ENCODE results near the gene S100Z. TPM values are rescaled to one million over a fixed set of nuclear protein-coding genes. Genes with fewer than 3 reads are reported as not detected.
"Not testable (repeated sequence)": the region's sequence is repeated elsewhere in the genome, so short reads cannot be mapped to it uniquely, and the experiment has no call there.

S100Z gene
- total RNA-seq, 4 donors from 2014 or later, result 11.6 TPM; not detected in 3

- Histone ChIP-seq H3K9me3 (no peaks in the 10 kb centered on the region), H3K4me1 (no peaks in the 10 kb centered on the region), H3K36me3 (no peaks in the 10 kb centered on the region), H3K27ac (no peak overlapping the region), H3K27me3 (no peaks in the 10 kb centered on the region), H3K4me3 (no peak overlapping the region)
- TF ChIP-seq, protein P1, sequence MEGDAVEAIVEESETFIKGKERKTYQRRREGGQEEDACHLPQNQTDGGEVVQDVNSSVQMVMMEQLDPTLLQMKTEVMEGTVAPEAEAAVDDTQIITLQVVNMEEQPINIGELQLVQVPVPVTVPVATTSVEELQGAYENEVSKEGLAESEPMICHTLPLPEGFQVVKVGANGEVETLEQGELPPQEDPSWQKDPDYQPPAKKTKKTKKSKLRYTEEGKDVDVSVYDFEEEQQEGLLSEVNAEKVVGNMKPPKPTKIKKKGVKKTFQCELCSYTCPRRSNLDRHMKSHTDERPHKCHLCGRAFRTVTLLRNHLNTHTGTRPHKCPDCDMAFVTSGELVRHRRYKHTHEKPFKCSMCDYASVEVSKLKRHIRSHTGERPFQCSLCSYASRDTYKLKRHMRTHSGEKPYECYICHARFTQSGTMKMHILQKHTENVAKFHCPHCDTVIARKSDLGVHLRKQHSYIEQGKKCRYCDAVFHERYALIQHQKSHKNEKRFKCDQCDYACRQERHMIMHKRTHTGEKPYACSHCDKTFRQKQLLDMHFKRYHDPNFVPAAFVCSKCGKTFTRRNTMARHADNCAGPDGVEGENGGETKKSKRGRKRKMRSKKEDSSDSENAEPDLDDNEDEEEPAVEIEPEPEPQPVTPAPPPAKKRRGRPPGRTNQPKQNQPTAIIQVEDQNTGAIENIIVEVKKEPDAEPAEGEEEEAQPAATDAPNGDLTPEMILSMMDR (IDR thresholded peaks at IDR 0.05), result no peak
- no peak for TF ChIP-seq POLR2A (IDR thresholded peaks at IDR 0.05)
- DNase-seq, result no peak
Measured at GRCh38 chr5:76893294-76893693, 43.5 kb downstream of the S100Z start.

DNA sequence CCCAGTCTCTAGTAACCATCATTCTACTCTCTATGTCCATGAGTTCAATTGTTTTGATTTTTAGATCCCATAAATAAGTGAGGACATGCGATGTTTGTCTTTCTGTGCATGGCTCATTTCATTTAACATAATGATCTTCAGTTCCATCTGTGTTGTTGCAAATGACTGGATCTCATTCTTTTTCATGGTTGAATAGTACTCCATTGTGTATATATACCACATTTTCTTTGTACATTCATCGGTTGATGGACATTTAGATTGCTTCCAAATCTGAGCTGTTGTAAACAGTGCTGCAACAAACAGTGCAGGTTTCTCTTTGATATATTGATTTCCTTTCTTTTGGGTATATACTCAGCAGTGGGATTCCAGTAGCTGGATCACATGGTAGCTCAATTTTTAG is 46.4 kb downstream of the S100Z start:
- Histone ChIP-seq H3K4me3 (no peak overlapping the region), H3K27me3 (no peaks in the 10 kb centered on the region), H3K4me1 (no peaks in the 10 kb centered on the region), H3K36me3 (no peaks in the 10 kb centered on the region), H3K9me3 (peaks cover 0 to 3% (median 0%) of the 10 kb centered on the region in 4 donors), H3K27ac (no peak overlapping the region)
- DNase-seq, result no peak
- TF ChIP-seq, protein P1 (IDR thresholded peaks at IDR 0.05), result no peak
- TF ChIP-seq POLR2A (IDR thresholded peaks at IDR 0.05), result no peak

DNA sequence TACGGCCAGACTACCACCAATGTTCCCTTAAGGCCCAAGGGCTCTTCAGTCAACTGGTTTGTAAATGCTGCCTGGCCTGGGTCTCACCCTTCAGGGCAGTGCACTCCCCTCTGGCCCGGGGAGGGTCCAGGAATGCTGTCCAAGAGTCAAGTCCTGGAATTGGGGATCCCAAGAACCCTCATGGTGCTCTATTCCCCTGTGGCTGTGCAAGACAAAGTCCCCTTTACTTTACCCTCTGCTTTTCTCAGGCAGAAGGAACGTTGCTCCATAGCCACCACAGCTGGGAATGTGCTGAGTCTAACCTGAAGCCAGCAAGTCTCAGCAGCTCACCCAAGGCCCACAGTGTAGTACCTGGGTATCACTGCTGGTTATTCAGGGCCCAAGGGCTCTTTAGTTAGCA is 51.7 kb downstream of the S100Z start:
- Histone ChIP-seq H3K27me3 (no peaks in the 10 kb centered on the region), H3K27ac (no peak overlapping the region), H3K36me3 (no peaks in the 10 kb centered on the region), H3K9me3 (peaks cover 0 to 7% (median 3%) of the 10 kb centered on the region in 4 donors), H3K4me1 (no peaks in the 10 kb centered on the region), H3K4me3 (no peak overlapping the region)
- TF ChIP-seq, protein P1 (IDR thresholded peaks at IDR 0.05), result no peak
- no peak for TF ChIP-seq POLR2A (IDR thresholded peaks at IDR 0.05)
- no peak for DNase-seq

DNA sequence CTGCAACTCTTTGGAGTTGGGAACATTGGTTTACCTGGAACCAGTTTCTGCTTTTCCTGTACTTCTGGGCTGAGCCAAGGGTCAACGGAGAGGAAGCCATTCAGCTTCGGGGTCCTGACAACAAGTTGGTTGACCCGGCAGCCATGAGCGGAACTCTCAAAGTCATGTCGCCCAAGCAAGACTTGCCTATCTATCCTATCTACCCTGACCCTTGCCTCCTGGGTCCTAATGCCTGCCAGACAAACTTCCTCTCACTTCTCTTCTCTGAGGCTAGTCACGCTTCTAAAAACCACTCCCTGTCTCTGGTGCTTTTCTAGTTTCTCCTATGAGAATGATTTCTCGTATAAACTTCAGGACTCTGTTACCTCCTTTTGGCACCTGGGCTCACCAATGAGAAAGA is 58.4 kb downstream of the S100Z start:
- H3K27ac ChIP-seq, result no peak overlapping the region
- H3K4me3 ChIP-seq, result no peak overlapping the region
- H3K27me3 ChIP-seq, result no peaks in the 10 kb centered on the region
- no peaks in the 10 kb centered on the region for H3K4me1 ChIP-seq
- H3K36me3 ChIP-seq, result no peaks in the 10 kb centered on the region
- no peak for DNase-seq
- H3K9me3 ChIP-seq, result no peaks in the 10 kb centered on the region
- TF ChIP-seq, protein P1 (IDR thresholded peaks at IDR 0.05), result no peak
- no peak for TF ChIP-seq POLR2A (IDR thresholded peaks at IDR 0.05)

- not testable (repeated sequence) for H3K4me3 ChIP-seq, H3K4me1 ChIP-seq, H3K9me3 ChIP-seq, H3K36me3 ChIP-seq, H3K27me3 ChIP-seq, H3K27ac ChIP-seq, DNase-seq
Measured at GRCh38 chr5:76910344-76910933, 60.6 kb downstream of the S100Z start.

- H3K9me3 ChIP-seq, H3K4me3 ChIP-seq, H3K27ac ChIP-seq, H3K4me1 ChIP-seq, DNase-seq, H3K27me3 ChIP-seq, H3K36me3 ChIP-seq: not testable (repeated sequence)
Measured at GRCh38 chr5:76914671-76915070, 64.9 kb downstream of the S100Z start.

DNA sequence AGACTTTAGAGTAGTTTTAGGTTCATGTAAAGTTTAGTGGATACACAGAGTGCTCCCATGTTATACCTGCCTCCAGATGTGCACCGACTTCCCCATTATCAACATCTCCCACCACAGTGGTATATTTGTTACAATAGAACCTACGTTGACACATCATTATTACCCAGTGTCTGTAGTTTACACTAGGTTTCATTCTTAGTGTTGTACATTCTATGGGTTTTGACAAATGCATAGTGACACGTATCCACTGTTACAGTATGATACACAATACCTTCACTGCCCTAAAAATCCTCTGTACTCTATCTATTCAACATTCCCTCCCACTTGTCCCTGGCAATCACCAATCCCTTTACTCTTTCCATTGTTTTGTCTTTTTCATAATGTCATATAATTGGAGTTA is 68.7 kb downstream of the S100Z start:
- no peaks in the 10 kb centered on the region for H3K36me3 ChIP-seq
- TF ChIP-seq POLR2A (IDR thresholded peaks at IDR 0.05), result no peak
- TF ChIP-seq, protein P1 (IDR thresholded peaks at IDR 0.05), result no peak
- no peak for DNase-seq
- H3K9me3 ChIP-seq, result no peaks in the 10 kb centered on the region
- H3K4me3 ChIP-seq, result no peak overlapping the region
- no peak overlapping the region for H3K27ac ChIP-seq
- no peaks in the 10 kb centered on the region for H3K27me3 ChIP-seq
- no peaks in the 10 kb centered on the region for H3K4me1 ChIP-seq
